ENCODE results near the gene SETDB1. TPM values are rescaled to one million over a fixed set of nuclear protein-coding genes. Genes with fewer than 3 reads are reported as not detected.

SETDB1 gene
- polyA plus RNA-seq, 4 donors: 68.1 to 77.5 (median 70.1) TPM

Other genes starting within 250 kb of the SETDB1 start
- gene GOLPH3L, start 229.2 kb upstream of the SETDB1 start, polyA plus RNA-seq (ENCODE audit: insufficient read length in 4 of 4): 10 to 100 TPM; 35.3 to 46.8 (median 43.3) TPM
- gene HORMAD1, start 205.5 kb upstream of the SETDB1 start, polyA plus RNA-seq (ENCODE audit: insufficient read length in 4 of 4): not detected
- gene CTSS, start 160.6 kb upstream of the SETDB1 start, polyA plus RNA-seq (ENCODE audit: insufficient read length in 4 of 4): 10 to 100 TPM; 10.6 to 13.8 (median 11.6) TPM
- gene CTSK, start 118.1 kb upstream of the SETDB1 start, polyA plus RNA-seq (ENCODE audit: insufficient read length in 4 of 4): 10 to 100 TPM; 19.0 to 30.6 (median 25.3) TPM
- 10 to 100 TPM; 46.9 to 58.6 (median 56.8) TPM for gene ARNT, start 49.8 kb upstream of the SETDB1 start, polyA plus RNA-seq (ENCODE audit: insufficient read length in 4 of 4)
- gene CTXND2, start 39.2 kb upstream of the SETDB1 start, polyA plus RNA-seq (ENCODE audit: insufficient read length in 4 of 4): under 1 TPM in 2 of 4 donors, not detected in 2; 0.06 to 0.25 TPM
- 100 to 1,000 TPM; 293 to 325 (median 308) TPM for gene CERS2, start 48.5 kb downstream of the SETDB1 start, polyA plus RNA-seq (ENCODE audit: insufficient read length in 4 of 4)
- gene ANXA9, start 55.9 kb downstream of the SETDB1 start, polyA plus RNA-seq (ENCODE audit: insufficient read length in 4 of 4): 10 to 100 TPM; 12.6 to 20.2 (median 14.8) TPM
- 10 to 100 TPM; 38.7 to 47.0 (median 39.3) TPM for gene MINDY1, start 80.5 kb downstream of the SETDB1 start, polyA plus RNA-seq (ENCODE audit: insufficient read length in 4 of 4)
- 10 to 100 TPM; 43.6 to 50.4 (median 48.6) TPM for gene PRUNE1, start 82.1 kb downstream of the SETDB1 start, polyA plus RNA-seq (ENCODE audit: insufficient read length in 4 of 4)
- gene BNIPL, start 110.2 kb downstream of the SETDB1 start, polyA plus RNA-seq (ENCODE audit: insufficient read length in 4 of 4): 1 to 10 TPM; 1.3 to 4.9 (median 2.0) TPM
- 10 to 100 TPM; 11.9 to 13.7 (median 13.2) TPM for gene C1orf56, start 121.4 kb downstream of the SETDB1 start, polyA plus RNA-seq (ENCODE audit: insufficient read length in 4 of 4)
- 10 to 100 TPM; 66.2 to 86.6 (median 71.3) TPM for gene CDC42SE1, start 133.3 kb downstream of the SETDB1 start, polyA plus RNA-seq (ENCODE audit: insufficient read length in 4 of 4)
- 10 to 100 TPM; 23.8 to 27.2 (median 26.0) TPM for gene MLLT11, start 134.0 kb downstream of the SETDB1 start, polyA plus RNA-seq (ENCODE audit: insufficient read length in 4 of 4)
- 10 to 100 TPM in 3 of 4 donors, 1 to 10 TPM in 1; 9.1 to 12.0 (median 10.8) TPM for gene GABPB2, start 144.4 kb downstream of the SETDB1 start, polyA plus RNA-seq (ENCODE audit: insufficient read length in 4 of 4)
- 10 to 100 TPM; 24.1 to 28.9 (median 24.9) TPM for gene SEMA6C, start 220.3 kb downstream of the SETDB1 start, polyA plus RNA-seq (ENCODE audit: insufficient read length in 4 of 4)
- 1 to 10 TPM; 1.2 to 1.7 (median 1.4) TPM for gene TNFAIP8L2, start 230.3 kb downstream of the SETDB1 start, polyA plus RNA-seq (ENCODE audit: insufficient read length in 4 of 4)
- gene LYSMD1, start 239.5 kb downstream of the SETDB1 start, polyA plus RNA-seq (ENCODE audit: insufficient read length in 4 of 4): 10 to 100 TPM; 16.9 to 19.1 (median 17.2) TPM
- gene SCNM1, start 239.8 kb downstream of the SETDB1 start, polyA plus RNA-seq (ENCODE audit: insufficient read length in 4 of 4): 10 to 100 TPM; 37.5 to 41.7 (median 38.9) TPM
- under 1 TPM; 0.73 to 0.96 (median 0.88) TPM for gene TMOD4, start 249.6 kb downstream of the SETDB1 start, polyA plus RNA-seq (ENCODE audit: insufficient read length in 4 of 4)